GM19023 (cell line): ENCODE results near the gene FAM89B.

Source experiments
- ATAC-seq: cut with Tn5 transposase; IDR thresholded peaks from one replicate; pipeline ENCODE4 v1.9.1; 2021; ENCODE audit warnings: mild to moderate bottlenecking, moderate library complexity; ENCODE audit not compliant: unreplicated experiment

The FAM89B gene

GRCh38 chr11:65538915-65539743, 33.2 kb upstream of the FAM89B start:
- ATAC-seq = no peak

- peak; percentile 60 for ATAC-seq
These were observed 32.5 kb upstream of the FAM89B start for GRCh38 chr11:65539744-65540289.

GRCh38 chr11:65540290-65541092, 31.8 kb upstream of the FAM89B start:
- peak; percentile 77 for ATAC-seq

GRCh38 chr11:65541093-65541982, 31.0 kb upstream of the FAM89B start:
- ATAC-seq = no peak

GRCh38 chr11:65542738-65543390, 29.5 kb upstream of the FAM89B start:
- no peak for ATAC-seq

- no peak for ATAC-seq
These were observed 26.5 kb upstream of the FAM89B start for GRCh38 chr11:65545853-65546216.

GRCh38 chr11:65546217-65546958, 25.9 kb upstream of the FAM89B start:
- peak; percentile 77 for ATAC-seq

- no peak for ATAC-seq
These were observed 24.8 kb upstream of the FAM89B start for GRCh38 chr11:65547446-65548125.

GRCh38 chr11:65548395-65548794, 23.9 kb upstream of the FAM89B start:
- no peak for ATAC-seq

GRCh38 chr11:65549096-65549495, 23.2 kb upstream of the FAM89B start:
- ATAC-seq = no peak

- peak; percentile 58 for ATAC-seq
These were observed 20.6 kb upstream of the FAM89B start for GRCh38 chr11:65551572-65552387.

GRCh38 chr11:65552388-65552951, 19.9 kb upstream of the FAM89B start:
- ATAC-seq = no peak

- ATAC-seq = no peak
These were observed 18.9 kb upstream of the FAM89B start for GRCh38 chr11:65553301-65554001.

GRCh38 chr11:65554057-65554818, 18.1 kb upstream of the FAM89B start:
- ATAC-seq = no peak

- no peak for ATAC-seq
These were observed 17.4 kb upstream of the FAM89B start for GRCh38 chr11:65554842-65555430.

GRCh38 chr11:65555693-65556231, 16.6 kb upstream of the FAM89B start:
- ATAC-seq = no peak
